H1 (cell line): Measurements from ENCODE around the gene ADCY7. TPM values are rescaled to one million over a fixed set of nuclear protein-coding genes. Genes with fewer than 3 reads are reported as not detected.

Experiments used
- CTCF ChIA-PET: fragments of 300-600 bp; sonication (Branson Sonifier 250); formaldehyde crosslinking; loops from one replicate; lab custom pipeline; 2021; ENCODE audit not compliant: partially characterized antibody; lab: Charles Lee
- POLR2A ChIA-PET: fragments of 300-600 bp; sonication (Branson Sonifier 250); formaldehyde crosslinking; loops from one replicate; lab custom pipeline; 2021; ENCODE audit warnings: inconsistent platforms; ENCODE audit not compliant: partially characterized antibody; lab: Charles Lee
- DNase-seq, 2 experiments: peaks; one replicate each; pipeline versions ENCODE4 v3.0.0 to v3.0.0-alpha.2; 2010 to 2022; ENCODE audit warnings: low spot score in 2 of 2, low read depth in 1 of 2, mixed read lengths in 1 of 2
- FAIRE-seq: peaks from 2 replicates; lab custom pipeline; 2011; peaks lifted over from hg19 to GRCh38; lab: Jason Lieb, UNC
- H2AFZ ChIP-seq: 2 replicates; pipeline ENCODE4 v1.8.1; 2012; ENCODE audit warnings: low read length, inconsistent platforms
- H2AK5ac ChIP-seq: 2 replicates; pipeline ENCODE4 v1.6.1; 2013; ENCODE audit warnings: low read depth, low read length
- H2BK120ac ChIP-seq: replicated peaks from 2 replicates; pipeline ENCODE3; 2013; ENCODE audit warnings: low read depth, low read length, inconsistent platforms
- H2BK12ac ChIP-seq: 2 replicates; pipeline ENCODE4 v1.6.1; 2013; ENCODE audit warnings: low read depth, low read length
- H2BK15ac ChIP-seq: 2 replicates; pipeline ENCODE4 v1.6.1; 2013; ENCODE audit warnings: low read length
- H2BK20ac ChIP-seq: 2 replicates; pipeline ENCODE4 v1.6.1; 2013; ENCODE audit warnings: low read length
- H2BK5ac ChIP-seq: 2 replicates; pipeline ENCODE4 v1.6.1; 2013; ENCODE audit warnings: low read depth, low read length
- H3K14ac ChIP-seq: 2 replicates; pipeline ENCODE4 v1.6.1; 2013; ENCODE audit warnings: inconsistent platforms; ENCODE audit not compliant: insufficient read length
- H3K18ac ChIP-seq: 2 replicates; pipeline ENCODE4 v1.6.1; 2013; ENCODE audit warnings: low read length; ENCODE audit errors: extremely low read depth
- H3K23ac ChIP-seq: 2 replicates; pipeline ENCODE4 v1.6.1; 2013; ENCODE audit warnings: inconsistent platforms; ENCODE audit not compliant: insufficient read length
- H3K23me2 ChIP-seq: 2 replicates; pipeline ENCODE4 v1.6.1; 2013; ENCODE audit warnings: low read depth, low read length
- H3K27ac ChIP-seq: 2 replicates; pipeline ENCODE4 v1.6.1; 2011; ENCODE audit warnings: low read depth, low read length, inconsistent platforms
- H3K27me3 ChIP-seq, 4 experiments: replicated peaks in 1 of 4; 1 replicate in 1 of 4; 2 replicates in 3 of 4; pipeline versions ENCODE4 v1.6.1 to v1.8.1; 2011 to 2013; ENCODE audit warnings: low read length in 3 of 4, mild to moderate bottlenecking in 3 of 4, inconsistent platforms in 2 of 4, mixed read lengths in 2 of 4, moderate library complexity in 1 of 4; ENCODE audit not compliant: control insufficient read depth in 3 of 4, insufficient read depth in 3 of 4; ENCODE audit errors: extremely low read depth in 1 of 4
- H3K36me3 ChIP-seq, 4 experiments: 2 replicates each; pipeline versions ENCODE4 v1.6.1 to v1.8.1; 2011 to 2013; ENCODE audit warnings: mild to moderate bottlenecking in 4 of 4, low read length in 3 of 4, moderate library complexity in 2 of 4, control low read depth in 1 of 4, inconsistent platforms in 1 of 4; ENCODE audit not compliant: insufficient read depth in 4 of 4, control insufficient read depth in 2 of 4
- H3K4ac ChIP-seq: replicated peaks from 2 replicates; pipeline ENCODE3; 2013; ENCODE audit warnings: low read length, low read depth, mixed read lengths, inconsistent platforms; ENCODE audit not compliant: insufficient read length
- H3K4me1 ChIP-seq, 4 experiments: replicated peaks in 1 of 4; 1 replicate in 1 of 4; 2 replicates in 3 of 4; pipeline versions ENCODE4 v1.6.1 to v1.8.1; 2011 to 2013; ENCODE audit warnings: low read length in 3 of 4, inconsistent platforms in 2 of 4, mixed read lengths in 1 of 4; ENCODE audit not compliant: insufficient read depth in 4 of 4, control insufficient read depth in 3 of 4
- H3K4me2 ChIP-seq, 2 experiments: 2 replicates each; pipeline versions ENCODE4 v1.6.1 to v1.8.1; 2011 to 2013; ENCODE audit warnings: low read depth in 2 of 2, low read length in 2 of 2, control low read depth in 1 of 2, inconsistent platforms in 1 of 2, mild to moderate bottlenecking in 1 of 2; ENCODE audit not compliant: insufficient read depth in 1 of 2
- H3K4me3 ChIP-seq, 4 experiments: fragments of 200-600, 300-600 bp in 1 of 4; sonication (generic), shearing (Covaris generic), sonication (Bioruptor Twin) in 1 of 4; 2 replicates each; pipeline versions ENCODE4 v1.5.1 to v1.8.1; 2011 to 2016; ENCODE audit warnings: low read length in 4 of 4, low read depth in 3 of 4, control low read depth in 2 of 4, inconsistent platforms in 2 of 4, mild to moderate bottlenecking in 2 of 4, mixed read lengths in 1 of 4, moderate library complexity in 1 of 4; ENCODE audit not compliant: insufficient read depth in 2 of 4; ENCODE audit errors: extremely low read depth in 1 of 4
- H3K56ac ChIP-seq: replicated peaks from 2 replicates; pipeline ENCODE3; 2013; ENCODE audit warnings: low read depth, mild to moderate bottlenecking, mixed read lengths, low read length, inconsistent platforms; ENCODE audit not compliant: insufficient read length
- H3K79me1 ChIP-seq: 2 replicates; pipeline ENCODE4 v1.6.1; 2013; ENCODE audit warnings: low read depth, low read length, control low read depth
- H3K79me2 ChIP-seq, 2 experiments: 2 replicates each; pipeline versions ENCODE4 v1.6.1 to v1.8.1; 2012 to 2013; ENCODE audit warnings: low read length in 2 of 2, mild to moderate bottlenecking in 2 of 2, inconsistent platforms in 1 of 2; ENCODE audit not compliant: insufficient read depth in 2 of 2, control insufficient read depth in 1 of 2
- H3K9ac ChIP-seq, 4 experiments: replicated peaks in 1 of 4; 1 replicate in 1 of 4; 2 replicates in 3 of 4; pipeline versions ENCODE4 v1.6.1 to v1.8.1; 2011 to 2013; ENCODE audit warnings: low read depth in 3 of 4, low read length in 3 of 4, control low read depth in 2 of 4, mild to moderate bottlenecking in 2 of 4, moderate library complexity in 2 of 4, inconsistent platforms in 1 of 4; ENCODE audit errors: extremely low read depth in 1 of 4
- H3K9me3 ChIP-seq, 2 experiments: 2 replicates each; pipeline versions ENCODE4 v1.6.1 to v1.8.1; 2012 to 2013; ENCODE audit warnings: mild to moderate bottlenecking in 2 of 2, moderate library complexity in 2 of 2, control low read depth in 1 of 2, inconsistent platforms in 1 of 2, low read depth in 1 of 2, low read length in 1 of 2, mixed read lengths in 1 of 2; ENCODE audit not compliant: insufficient read depth in 2 of 2
- H4K20me1 ChIP-seq, 2 experiments: replicated peaks in 1 of 2; 2 replicates each; pipeline versions ENCODE3 to v1.8.1; 2011 to 2013; ENCODE audit warnings: inconsistent platforms in 2 of 2, low read length in 2 of 2, mild to moderate bottlenecking in 1 of 2; ENCODE audit not compliant: insufficient read depth in 2 of 2, control insufficient read depth in 1 of 2
- H4K5ac ChIP-seq: 2 replicates; pipeline ENCODE4 v1.6.1; 2013; ENCODE audit warnings: low read length, low read depth, mixed read lengths, inconsistent platforms; ENCODE audit not compliant: insufficient read length
- H4K8ac ChIP-seq: 2 replicates; pipeline ENCODE4 v1.8.0; 2013; ENCODE audit warnings: mild to moderate bottlenecking, moderate library complexity, low read length, inconsistent platforms; ENCODE audit not compliant: insufficient read depth; ENCODE audit errors: extremely low read depth
- H4K91ac ChIP-seq: replicated peaks from 2 replicates; pipeline ENCODE3; 2013; ENCODE audit warnings: low read length, mixed read lengths, inconsistent platforms; ENCODE audit not compliant: insufficient read length
- BACH1 ChIP-seq: IDR thresholded peaks from 2 replicates; pipeline ENCODE4 v1.6.1; 2012; ENCODE audit warnings: low read length, improper control_type of control experiment
- CHD1 ChIP-seq: IDR thresholded peaks from 2 replicates; pipeline ENCODE4 v1.6.1; 2012; ENCODE audit warnings: low read depth, low read length, improper control_type of control experiment
- KDM1A ChIP-seq: fragments of 200-600, 300-600 bp; sonication (generic); IDR thresholded peaks from 2 replicates; pipeline ENCODE4 v1.7.1; 2016; ENCODE audit warnings: mild to moderate bottlenecking, low read length, borderline replicate concordance
- MAFK ChIP-seq: IDR thresholded peaks from 2 replicates; pipeline ENCODE4 v1.6.1; 2012; ENCODE audit warnings: low read depth, mild to moderate bottlenecking, improper control_type of control experiment, low read length
- POLR2A ChIP-seq, 2 experiments: IDR thresholded peaks; 1 replicate in 1 of 2; 2 replicates in 1 of 2; pipeline ENCODE4 v1.6.1; 2011; ENCODE audit warnings: low read depth in 2 of 2, low read length in 2 of 2, mild to moderate bottlenecking in 2 of 2; ENCODE audit errors: control extremely low read depth in 1 of 2
- POU5F1 ChIP-seq: IDR thresholded peaks from 2 replicates; pipeline ENCODE4 v1.6.1; 2011; ENCODE audit warnings: low read depth, mild to moderate bottlenecking, low read length, moderate library complexity
- RAD21 ChIP-seq, 2 experiments: IDR thresholded peaks in 1 of 2; conservative IDR thresholded peaks in 1 of 2; 2 replicates each; pipeline ENCODE4 v1.6.1; 2011; ENCODE audit warnings: low read depth in 2 of 2, low read length in 2 of 2, improper control_type of control experiment in 1 of 2, inconsistent platforms in 1 of 2, mild to moderate bottlenecking in 1 of 2, moderate library complexity in 1 of 2
- SIX5 ChIP-seq: IDR thresholded peaks from 2 replicates; pipeline ENCODE4 v1.6.1; 2011; ENCODE audit warnings: mild to moderate bottlenecking, low read depth, low read length
- ZNF274 ChIP-seq: IDR thresholded peaks from 2 replicates; pipeline ENCODE4 v1.7.0; 2012; ENCODE audit warnings: low read length, borderline replicate concordance; ENCODE audit errors: extremely low read depth
- WGBS, 2 experiments: shearing (Covaris generic) in 1 of 2; methylation state at CpG; one replicate each; pipeline versions ENCODE4 v1.1.6 to v1.1.7; 2013 to 2015; ENCODE audit warnings: low lambda C conversion rate in 2 of 2, mixed read lengths in 2 of 2, inconsistent platforms in 1 of 2, low coverage in 1 of 2, missing lambda C conversion rate in 1 of 2; ENCODE audit not compliant: insufficient replicate concordance in 2 of 2, insufficient coverage in 1 of 2, insufficient read length in 1 of 2; ENCODE audit errors: extremely low coverage in 1 of 2, missing lambda C conversion rate in 1 of 2; 5-methylcytosine and 5-hydroxymethylcytosine counted together
- polyA plus RNA-seq, 7 experiments: library from polyadenylated mRNA; depleted of rRNA in 3 of 7; stranded (reverse) in 5 of 7; unstranded in 2 of 7; fragments of >200 nt in 5 of 7; fragments of 200-250 nt in 2 of 7; gene quantifications; 1 replicate in 5 of 7; 2 replicates in 1 of 7; 4 replicates in 1 of 7; pipeline versions ENCODE4 v1.2.1 to v1.2.3, GENCODE V29; 2011 to 2013; ENCODE audit warnings: missing spikeins in 2 of 7, mixed read lengths in 2 of 7
- total RNA-seq: library from RNA; stranded (reverse); fragmentation: NEBNext Ultra II Directional; extraction: Animal tissue kit (Norgen Biotek cat#: 25700); gene quantifications from 2 replicates; pipeline ENCODE4 v1.2.1, GENCODE V29; 2021

Gene ADCY7
- total and polyA plus RNA-seq, 2 of the 8 experiments (the other 6 are each of a cell fraction or from before 2014, with no cell fraction given): 2.4 to 5.1 TPM

GRCh38 chr16:50295541-50296132 is 29.3 kb downstream of the ADCY7 start:
- ChIA-PET CTCF (interaction anchor here (1.2 to 1.9 kb wide), 2 partner anchors 13 to 83 kb away, joined by 3 to 6 read pairs; no protein-coding TSS in a partner anchor), POLR2A (interaction anchor here (1.3 kb wide), 1 partner anchor 10 kb away, joined by 3 read pairs; no protein-coding TSS in a partner anchor)
- Histone ChIP-seq H2AFZ (no peak overlapping the region), H3K18ac (no peak overlapping the region), H3K36me3 (no peaks in the 10 kb centered on the region), H4K8ac (no peak overlapping the region), H2BK5ac (no peak overlapping the region), H4K91ac (no peak overlapping the region), H2BK120ac (no peak overlapping the region), H3K4ac (no peak overlapping the region), H3K56ac (no peak overlapping the region), H3K4me3 (no peak overlapping the region), H2BK15ac (no peak overlapping the region), H2BK20ac (no peak overlapping the region), H3K79me1 (no peaks in the 10 kb centered on the region), H4K5ac (no peak overlapping the region), H3K23me2 (no peaks in the 10 kb centered on the region), H2AK5ac (no peak overlapping the region), H3K14ac (no peak overlapping the region), H3K27me3 (no peaks in the 10 kb centered on the region), H3K4me1 (peaks cover 0 to 3% (median 0%) of the 10 kb centered on the region in 4 experiments; a peak in 1 of 7 replicates), H3K23ac (no peak overlapping the region), H4K20me1 (peaks cover 0 to 2% of the 10 kb centered on the region in 2 experiments), H3K9me3 (no peaks in the 10 kb centered on the region), H3K79me2 (no peaks in the 10 kb centered on the region), H3K27ac (no peak overlapping the region), H2BK12ac (no peak overlapping the region), H3K9ac (no peak overlapping the region), H3K4me2 (no peak overlapping the region)
- DNase-seq (no peak), FAIRE-seq (no peak)
- 95% methylated on average over 7 of the region's 7 CpGs; no CpG with 5 or more reads in 1 of the 2 experiments for WGBS, 2 experiments
- TF ChIP-seq KDM1A: no peak
- TF ChIP-seq SIX5: no peak
- no peak for TF ChIP-seq CHD1
- no peak for TF ChIP-seq POLR2A (IDR thresholded peaks at IDR 0.05; ENCODE audit: control extremely low read depth in 1 of 2, low read depth in 2 of 2, low read length in 2 of 2)
- TF ChIP-seq MAFK: no peak
- no peak for TF ChIP-seq POU5F1
- TF ChIP-seq RAD21 (IDR thresholded peaks at IDR 0.05 in 1 of 2, conservative IDR thresholded peaks at IDR 0.05 in 1 of 2; ENCODE audit: low read depth in 2 of 2, low read length in 2 of 2): no peak
- TF ChIP-seq ZNF274: no peak
- no peak for TF ChIP-seq BACH1
